SK-N-MC (cell line): ENCODE results near the gene GPC3.
A peak's percentile ranks its signal among the peaks of the same experiment; 100 is the strongest.

Experiments used
- DNase-seq: peaks from one replicate; pipeline ENCODE4 v3.0.0-alpha.2; 2011; ENCODE audit warnings: low read depth, low spot score
- H3K27ac ChIP-seq: fragments of 200-600 bp; sonication (generic); 2 replicates; pipeline ENCODE4 v1.5.1; 2016; ENCODE audit warnings: mixed run types
- H3K36me3 ChIP-seq: fragments of 200-600 bp; sonication (generic); 2 replicates; pipeline ENCODE4 v1.6.1; 2017; ENCODE audit warnings: antibody characterized with exemption, low read length, mixed read lengths; ENCODE audit not compliant: insufficient read depth
- H3K4me3 ChIP-seq: fragments of 200-600 bp; sonication (generic); 2 replicates; pipeline ENCODE4 v1.5.1; 2016
- H3K9ac ChIP-seq: fragments of 200-600 bp; sonication (generic); 2 replicates; pipeline ENCODE4 v1.8.0; 2017; ENCODE audit warnings: mixed run types, mixed read lengths; ENCODE audit not compliant: insufficient read length
- H3K9me3 ChIP-seq: fragments of 200-600 bp; sonication (generic); 2 replicates; pipeline ENCODE4 v1.6.1; 2017; ENCODE audit warnings: low read depth, mild to moderate bottlenecking, antibody characterized with exemption, low read length, moderate library complexity, mixed read lengths
- EZH2 ChIP-seq: fragments of 200-600 bp; sonication (generic); IDR thresholded peaks from one replicate; pipeline ENCODE4 v1.6.1; 2017; ENCODE audit warnings: antibody characterized with exemption
- FOXP2 ChIP-seq: optimal IDR thresholded peaks from 2 replicates; pipeline ENCODE3; 2011; ENCODE audit warnings: mild to moderate bottlenecking, moderate library complexity; ENCODE audit not compliant: insufficient read depth; ENCODE audit errors: extremely low read length, control extremely low read depth
- POLR2AphosphoS5 ChIP-seq: IDR thresholded peaks from 2 replicates; pipeline ENCODE4 v1.6.1; 2012; ENCODE audit warnings: mild to moderate bottlenecking, low read depth, low read length, borderline replicate concordance

The GPC3 gene

DNA sequence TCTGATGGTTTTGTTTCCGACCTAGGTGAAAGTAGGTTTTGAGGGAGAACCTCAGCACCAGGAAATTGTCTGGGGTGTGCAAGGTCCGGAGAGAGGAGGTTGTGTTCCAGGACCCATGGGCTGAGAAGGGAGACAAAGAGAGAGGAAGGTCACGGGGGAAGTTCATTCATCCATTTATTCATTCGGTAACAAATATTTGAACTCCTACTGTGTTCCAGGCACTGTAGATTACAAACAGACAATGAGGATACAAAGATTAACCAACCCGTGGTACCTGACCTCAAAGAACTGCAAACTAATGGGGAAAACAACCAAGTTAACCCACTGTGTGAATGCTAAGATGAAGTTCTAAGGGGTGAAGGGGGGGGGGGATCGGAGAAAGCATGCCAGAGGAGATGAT is 1.8 kb upstream of the GPC3 start:
- H3K9me3 ChIP-seq = no peaks in the 10 kb centered on the region
- H3K9ac ChIP-seq = no peak overlapping the region
- no peak overlapping the region for H3K27ac ChIP-seq
- no peak for DNase-seq
- no peak overlapping the region for H3K4me3 ChIP-seq
- TF ChIP-seq FOXP2 (no peak), POLR2AphosphoS5 (no peak), EZH2 (no peak)
- no peaks in the 10 kb centered on the region for H3K36me3 ChIP-seq

DNA sequence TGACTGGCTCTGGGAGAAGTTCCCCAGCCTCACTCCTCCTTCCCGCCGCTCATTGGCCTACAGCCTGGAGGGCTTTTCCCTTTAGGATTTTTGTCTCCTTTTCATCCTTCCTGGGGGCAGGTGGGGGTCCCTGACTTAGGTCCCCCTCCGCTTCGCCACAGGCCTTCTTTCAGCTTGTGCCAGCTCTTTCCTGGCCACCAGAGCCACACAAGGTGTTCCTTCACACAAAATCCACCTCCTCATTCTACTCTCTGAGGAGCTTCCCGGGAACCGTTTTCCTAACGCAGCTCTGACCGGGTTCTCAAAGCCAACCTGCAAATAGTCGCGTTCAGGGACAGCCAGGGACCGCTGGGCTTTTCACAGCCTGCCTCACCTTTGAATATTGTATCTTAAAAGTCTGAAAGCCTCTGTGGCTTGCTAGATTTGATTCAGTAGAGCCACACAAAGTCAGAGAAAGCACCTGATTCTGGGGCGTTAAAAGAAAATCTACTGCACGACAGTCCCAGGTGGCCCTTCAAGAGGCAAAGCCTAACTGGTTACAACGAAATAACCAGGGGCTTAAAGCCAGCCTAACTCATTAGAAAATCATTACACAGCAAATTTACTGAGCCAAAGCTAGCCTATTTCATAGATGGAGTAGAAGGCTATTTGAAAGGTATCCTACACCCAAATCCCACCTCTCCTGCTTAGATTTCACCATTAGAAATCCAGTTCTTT is 731 bp upstream of the GPC3 start:
- Histone ChIP-seq H3K36me3 (no peaks in the 10 kb centered on the region), H3K27ac (no peak overlapping the region), H3K9me3 (no peaks in the 10 kb centered on the region), H3K4me3 (peak overlapping the region; percentile 33; the same call in 1 of the 2 replicates), H3K9ac (no peak overlapping the region)
- no peak for DNase-seq
- TF ChIP-seq POLR2AphosphoS5 = no peak
- TF ChIP-seq EZH2 = no peak
- TF ChIP-seq FOXP2 = no peak

DNA sequence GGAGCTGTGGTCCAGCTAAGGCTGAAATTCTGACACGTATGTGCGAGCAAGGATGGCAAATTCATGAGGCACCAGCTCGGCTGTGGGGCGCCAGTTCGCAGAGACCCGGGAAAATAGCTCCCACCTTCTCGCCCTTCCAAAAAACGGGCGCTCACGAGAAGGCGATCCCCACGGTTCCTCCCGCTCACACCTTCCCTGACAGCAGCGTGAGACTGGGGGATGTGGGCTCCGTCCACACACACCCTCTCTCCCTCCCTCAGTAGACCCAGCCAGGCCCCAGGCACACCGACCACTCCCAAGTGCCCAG is 584 bp downstream of the GPC3 start:
- DNase-seq = no peak
- Histone ChIP-seq H3K36me3 (no peaks in the 10 kb centered on the region), H3K9me3 (no peaks in the 10 kb centered on the region), H3K27ac (no peak overlapping the region), H3K9ac (no peak overlapping the region), H3K4me3 (no peak overlapping the region)
- TF ChIP-seq POLR2AphosphoS5 (no peak), EZH2 (no peak), FOXP2 (no peak)

GRCh38 chrX:133983974-133984845 is 1.2 kb downstream of the GPC3 start:
- TF ChIP-seq EZH2 (no peak), FOXP2 (no peak), POLR2AphosphoS5 (no peak)
- no peak overlapping the region for H3K27ac ChIP-seq
- no peak overlapping the region for H3K9ac ChIP-seq
- H3K36me3 ChIP-seq = no peaks in the 10 kb centered on the region
- no peaks in the 10 kb centered on the region for H3K9me3 ChIP-seq
- DNase-seq = no peak
- H3K4me3 ChIP-seq = no peak overlapping the region

GRCh38 chrX:133983256-133983973 is 2.0 kb downstream of the GPC3 start:
- Histone ChIP-seq H3K36me3 (no peaks in the 10 kb centered on the region), H3K9ac (no peak overlapping the region), H3K4me3 (no peak overlapping the region), H3K9me3 (no peaks in the 10 kb centered on the region), H3K27ac (no peak overlapping the region)
- TF ChIP-seq POLR2AphosphoS5 = no peak
- DNase-seq = no peak

DNA sequence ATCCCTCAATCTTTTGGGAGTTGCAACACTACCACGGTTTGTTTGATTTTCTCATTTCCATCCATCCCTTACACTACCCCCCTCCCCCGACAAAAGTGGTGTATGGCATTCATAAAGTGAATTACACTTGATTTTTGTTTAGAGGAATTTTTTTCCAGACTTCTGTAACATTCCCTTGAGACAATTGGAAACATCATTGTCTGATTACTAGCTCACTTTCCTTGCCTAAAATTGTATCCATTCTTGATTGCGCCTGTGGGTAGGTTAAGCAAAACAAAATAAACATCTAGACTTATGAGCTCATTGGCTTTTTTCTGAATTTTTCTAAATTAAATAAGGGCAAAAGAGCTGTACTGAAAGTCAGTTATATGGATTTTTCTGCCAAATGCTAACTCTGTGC is 3.5 kb downstream of the GPC3 start:
- no peak for DNase-seq
- H3K9ac ChIP-seq = no peak overlapping the region
- no peak overlapping the region for H3K4me3 ChIP-seq
- TF ChIP-seq FOXP2 (no peak), POLR2AphosphoS5 (no peak), EZH2 (no peak)
- H3K27ac ChIP-seq = no peak overlapping the region
- H3K9me3 ChIP-seq = no peaks in the 10 kb centered on the region
- H3K36me3 ChIP-seq = no peaks in the 10 kb centered on the region

DNA sequence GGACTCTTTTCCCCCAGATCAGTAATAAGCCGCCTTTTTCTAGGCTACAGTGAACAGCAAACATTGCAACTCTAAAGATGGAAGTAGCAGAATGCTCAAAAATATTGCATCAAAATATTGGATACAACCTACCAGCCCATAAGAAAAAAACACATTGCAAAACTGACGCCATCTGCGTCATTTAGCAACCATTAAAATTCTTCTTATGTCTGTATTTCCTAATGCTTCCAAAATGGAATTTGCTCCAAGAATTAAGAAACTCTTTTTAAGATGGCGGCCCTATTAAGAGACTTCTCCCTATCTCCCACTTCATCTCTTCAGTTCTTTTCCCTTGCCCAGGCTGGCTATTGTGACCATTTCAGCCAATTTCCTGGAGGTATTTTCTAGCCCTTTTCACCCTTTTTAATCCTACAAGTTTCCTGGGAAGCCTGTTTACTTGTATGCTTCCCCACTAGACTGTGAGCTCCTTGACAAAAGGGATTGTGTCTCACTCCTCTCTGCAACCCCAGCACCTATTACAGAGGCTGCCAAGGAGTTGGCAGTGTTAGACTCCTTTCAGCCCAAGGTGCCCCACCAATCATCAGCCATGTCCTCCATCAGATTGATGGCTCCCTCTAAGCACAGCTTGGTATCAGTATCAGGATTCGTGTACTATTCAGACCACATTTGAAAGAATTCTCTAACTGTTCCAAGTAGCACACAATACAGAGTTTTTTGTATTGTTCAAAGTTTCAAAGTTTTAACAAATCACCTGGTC is 4.4 kb downstream of the GPC3 start:
- no peak for DNase-seq
- TF ChIP-seq EZH2 (no peak), FOXP2 (no peak), POLR2AphosphoS5 (no peak)
- no peaks in the 10 kb centered on the region for H3K9me3 ChIP-seq
- H3K9ac ChIP-seq = no peak overlapping the region
- no peak overlapping the region for H3K27ac ChIP-seq
- no peaks in the 10 kb centered on the region for H3K36me3 ChIP-seq
- no peak overlapping the region for H3K4me3 ChIP-seq

DNA sequence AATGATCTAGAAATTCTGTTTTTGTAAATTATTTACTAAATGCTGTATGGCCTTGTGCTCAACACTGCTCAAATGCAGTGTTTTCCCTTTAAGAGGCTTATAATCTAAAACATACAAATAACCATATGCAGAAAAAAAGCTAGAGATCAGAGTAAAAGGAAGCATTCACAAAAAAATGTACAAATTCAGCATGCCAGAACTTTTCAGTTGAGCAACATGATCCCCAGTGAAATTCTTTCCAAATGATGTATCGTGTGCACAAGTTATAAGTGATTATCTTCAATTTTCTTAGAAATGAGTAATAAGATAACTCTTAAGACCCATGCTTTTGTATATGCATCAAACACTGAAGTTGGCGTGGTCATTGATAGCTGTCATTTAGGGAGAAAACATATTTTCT is 5.0 kb downstream of the GPC3 start:
- TF ChIP-seq POLR2AphosphoS5 (no peak), FOXP2 (no peak), EZH2 (no peak)
- H3K9ac ChIP-seq = no peak overlapping the region

More for the DNA sequence above, 5.0 kb downstream of the GPC3 start:
- H3K36me3 ChIP-seq = no peaks in the 10 kb centered on the region
- H3K9me3 ChIP-seq = no peaks in the 10 kb centered on the region
- H3K27ac ChIP-seq = no peak overlapping the region
- no peak overlapping the region for H3K4me3 ChIP-seq
- no peak for DNase-seq
